Stimulated activated CD4-positive, alpha-beta T cell treated with anti-CD3 and anti-CD28 coated beads, TNF-alpha, amount 100 ng/mL, for 1 hour (primary cell): ENCODE measurements around the gene LARGE1.

Experiments
- DNase-seq, 3 donors: peaks; one replicate each; pipeline ENCODE4 v3.0.0-alpha.2; 2020; ENCODE audit warnings: low read depth in 3 of 3, low spot score in 1 of 3

LARGE1 gene

GRCh38 chr22:33272871-33273270 lies 647.4 kb downstream of the LARGE1 start:
- no peak for DNase-seq

GRCh38 chr22:33272180-33272579 lies 648.1 kb downstream of the LARGE1 start:
- DNase-seq = no peak

DNA sequence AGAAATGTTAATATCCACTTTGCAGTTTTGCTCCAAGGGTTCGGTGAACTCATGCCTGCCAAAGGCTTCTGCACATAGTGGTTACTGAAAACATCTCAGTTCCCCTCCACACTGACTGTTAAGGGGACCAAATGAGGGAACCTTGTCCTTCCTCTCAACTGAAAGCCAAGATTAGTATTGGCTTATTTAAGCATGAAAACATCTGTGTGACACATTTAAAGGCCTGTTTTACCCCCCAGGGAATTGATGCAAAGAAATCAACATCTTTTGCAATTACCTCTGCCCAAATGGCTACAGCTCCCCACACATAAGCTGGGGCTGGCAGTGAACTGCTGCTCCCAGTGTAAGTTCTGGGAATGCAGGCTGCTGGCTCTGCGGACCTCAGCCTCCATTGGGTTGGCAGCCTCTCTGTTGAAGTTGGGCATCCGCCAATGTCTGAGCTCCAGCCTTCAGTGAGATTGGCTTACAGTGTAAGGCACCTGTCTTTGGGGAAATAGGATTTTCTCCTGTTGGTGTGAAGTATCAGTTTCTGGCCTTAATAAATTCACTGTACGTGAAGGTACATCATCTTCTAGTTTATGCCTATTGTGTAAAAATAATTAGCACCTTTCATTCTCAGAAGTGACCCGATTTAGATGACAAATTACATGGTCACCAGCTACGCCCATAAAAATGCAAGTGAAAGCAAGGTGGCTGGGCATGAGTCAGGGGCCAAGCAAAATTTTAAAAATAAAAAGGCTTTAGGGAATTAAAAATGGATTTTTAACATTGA lies 648.7 kb downstream of the LARGE1 start:
- no peak for DNase-seq

DNA sequence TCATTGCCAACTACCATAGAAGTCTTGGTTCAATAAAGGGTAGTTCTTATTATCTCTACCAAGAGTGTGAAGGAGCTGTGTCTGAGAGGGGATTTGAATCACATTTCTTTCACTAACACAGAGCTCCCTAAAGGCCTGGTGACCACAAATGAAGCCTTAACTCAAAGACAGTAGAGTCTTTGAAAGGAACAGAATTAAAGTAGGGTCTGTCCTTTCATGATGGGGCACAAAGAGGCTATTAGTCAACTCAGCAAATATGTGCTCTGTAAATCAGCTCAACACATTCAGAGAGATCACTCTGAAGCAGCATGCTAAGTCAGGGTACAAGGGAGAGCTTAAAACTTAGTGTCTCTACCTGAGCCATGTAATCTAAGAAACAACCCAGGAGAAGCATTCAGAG lies 649.7 kb downstream of the LARGE1 start:
- no peak for DNase-seq

GRCh38 chr22:33261699-33262098 lies 658.6 kb downstream of the LARGE1 start:
- DNase-seq = no peak

GRCh38 chr22:33260498-33260897 lies 659.8 kb downstream of the LARGE1 start:
- no peak for DNase-seq

GRCh38 chr22:33255791-33256190 lies 664.5 kb downstream of the LARGE1 start:
- DNase-seq = no peak

- no peak for DNase-seq
These were observed 671.3 kb downstream of the LARGE1 start for GRCh38 chr22:33248948-33249347.

- no peak for DNase-seq
These were observed 672.5 kb downstream of the LARGE1 start for GRCh38 chr22:33247758-33248157.

GRCh38 chr22:33242078-33242477 lies 678.2 kb downstream of the LARGE1 start:
- DNase-seq = no peak

- DNase-seq = no peak
These were observed 679.3 kb downstream of the LARGE1 start for GRCh38 chr22:33240888-33241475.

- no peak for DNase-seq
These were observed 688.2 kb downstream of the LARGE1 start for GRCh38 chr22:33232071-33232470.

DNA sequence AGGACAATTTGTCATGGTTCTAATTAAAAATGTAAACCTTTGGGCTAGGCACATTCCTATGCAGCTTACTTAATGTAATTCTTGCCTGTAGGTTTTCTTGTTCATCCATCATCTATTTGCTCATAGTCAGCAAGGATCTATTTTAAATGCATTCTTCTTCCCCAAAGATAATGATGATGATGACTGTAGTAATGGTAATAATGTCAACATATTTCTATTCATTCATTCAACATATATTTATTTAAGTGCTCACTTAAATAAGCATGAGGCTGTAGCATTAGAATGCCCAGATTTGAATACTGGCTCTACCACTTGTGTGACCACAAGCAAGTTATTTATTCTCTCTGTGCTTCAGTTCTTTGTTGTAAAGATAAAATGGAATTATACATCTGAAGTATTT lies 692.5 kb downstream of the LARGE1 start:
- no peak for DNase-seq

DNA sequence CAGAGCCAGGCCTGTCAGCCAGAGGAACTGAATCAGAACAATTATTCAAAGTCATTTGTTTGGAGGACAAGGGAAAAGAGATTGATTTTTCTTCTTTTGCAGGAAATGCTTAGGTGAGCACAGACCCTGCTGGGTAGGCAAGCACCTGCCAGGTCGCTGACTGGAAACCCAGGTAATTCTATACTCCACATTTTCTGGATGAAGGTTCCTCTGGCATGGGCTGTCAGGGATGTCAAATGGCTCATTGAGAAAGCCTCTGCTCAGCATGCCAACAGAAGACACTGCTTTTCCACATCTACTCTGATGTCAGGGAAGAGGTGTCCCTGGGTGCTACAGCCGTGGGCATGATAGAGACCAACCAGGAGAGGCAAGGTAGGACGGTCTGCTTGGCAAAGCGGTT lies 695.4 kb downstream of the LARGE1 start:
- no peak for DNase-seq
